Cerebellar nuclear complex (tissue), 1 donor: Measurements from ENCODE around the gene FAM222A.

Source experiments
- DNase-seq, 2 experiments: peaks; one replicate each; lab custom pipeline; 2025; lab: John Stamatoyannopoulos, UW

Gene FAM222A

GRCh38 chr12:109725321-109726105, 11.9 kb downstream of the FAM222A start:
- no peak for DNase-seq

- no peak for DNase-seq
These were observed 12.5 kb downstream of the FAM222A start for GRCh38 chr12:109726106-109726497.

GRCh38 chr12:109726511-109727038, 12.9 kb downstream of the FAM222A start:
- DNase-seq: no peak

GRCh38 chr12:109727039-109727723, 13.6 kb downstream of the FAM222A start:
- no peak for DNase-seq

GRCh38 chr12:109727746-109728726, 14.4 kb downstream of the FAM222A start:
- no peak for DNase-seq

GRCh38 chr12:109728921-109729320, 15.3 kb downstream of the FAM222A start:
- no peak for DNase-seq

- DNase-seq: no peak
These were observed 15.8 kb downstream of the FAM222A start for GRCh38 chr12:109729371-109729781.

GRCh38 chr12:109729801-109730200, 16.2 kb downstream of the FAM222A start:
- no peak for DNase-seq

- DNase-seq: no peak
These were observed 16.9 kb downstream of the FAM222A start for GRCh38 chr12:109730306-109731145.

- DNase-seq: no peak
These were observed 17.7 kb downstream of the FAM222A start for GRCh38 chr12:109731231-109731731.

- no peak for DNase-seq
These were observed 18.2 kb downstream of the FAM222A start for GRCh38 chr12:109731806-109732205.

- no peak for DNase-seq
These were observed 19.0 kb downstream of the FAM222A start for GRCh38 chr12:109732321-109733305.

GRCh38 chr12:109734219-109735000, 20.8 kb downstream of the FAM222A start:
- no peak for DNase-seq

- no peak for DNase-seq
These were observed 21.5 kb downstream of the FAM222A start for GRCh38 chr12:109735051-109735521.

- no peak for DNase-seq
These were observed 22.4 kb downstream of the FAM222A start for GRCh38 chr12:109735825-109736551.

GRCh38 chr12:109736552-109737108, 23.0 kb downstream of the FAM222A start:
- DNase-seq: no peak

GRCh38 chr12:109737126-109737525, 23.5 kb downstream of the FAM222A start:
- DNase-seq: no peak

- DNase-seq: no peak
These were observed 24.0 kb downstream of the FAM222A start for GRCh38 chr12:109737631-109738030.
